ENCODE results near the gene VLDLR. TPM values are rescaled to one million over a fixed set of nuclear protein-coding genes. Genes with fewer than 3 reads are reported as not detected.

Gene VLDLR
- total and polyA plus RNA-seq, 2 donors (not counting 1 experiment from before 2014, with no cell fraction given) = 11.9 to 26.3 TPM

GRCh38 chr9:2628919-2629318 is 7.3 kb downstream of the VLDLR start:
- Histone ChIP-seq H4K20me1 (ENCODE audit: control insufficient read depth, extremely low read depth, insufficient read depth, low read length) (no peaks in the 10 kb centered on the region), H3K27ac (ENCODE audit: insufficient read depth, low read length) (no peak overlapping the region), H3K27me3 (ENCODE audit: control insufficient read depth, insufficient read depth, low read length) (no peaks in the 10 kb centered on the region), H3K36me3 (ENCODE audit: control insufficient read depth, insufficient read depth, low read length) (no peaks in the 10 kb centered on the region), H3K4me3 (replicated peaks in 1 of 4; ENCODE audit: control extremely low read depth in 1 of 4, insufficient read depth in 1 of 4, low read depth in 3 of 4, low read length in 4 of 4) (no peak overlapping the region), H2AFZ (ENCODE audit: low read length) (no peak overlapping the region), H3K9me3 (ENCODE audit: control insufficient read depth, insufficient read depth, low read depth, low read length) (no peaks in the 10 kb centered on the region), H3K4me2 (ENCODE audit: extremely low read depth, insufficient read depth, low read length) (no peak overlapping the region), H3K9ac (ENCODE audit: insufficient read depth, low read length) (no peak overlapping the region), H3K4me1 (ENCODE audit: control insufficient read depth, extremely low read depth, insufficient read depth, low read length) (no peaks in the 10 kb centered on the region), H3K79me2 (ENCODE audit: control insufficient read depth, insufficient read depth, low read length) (no peaks in the 10 kb centered on the region)
- no peak for DNase-seq (ENCODE audit: low read depth in 2 of 2)
- TF ChIP-seq EZH2 (IDR thresholded peaks at IDR 0.05; ENCODE audit: low read length, missing control alignments) (no peak), CTCF (conservative IDR thresholded peaks at IDR 0.05 in 1 of 2, IDR thresholded peaks at IDR 0.05 in 1 of 2; ENCODE audit: low read depth in 1 of 2, low read length in 2 of 2) (no peak)

DNA sequence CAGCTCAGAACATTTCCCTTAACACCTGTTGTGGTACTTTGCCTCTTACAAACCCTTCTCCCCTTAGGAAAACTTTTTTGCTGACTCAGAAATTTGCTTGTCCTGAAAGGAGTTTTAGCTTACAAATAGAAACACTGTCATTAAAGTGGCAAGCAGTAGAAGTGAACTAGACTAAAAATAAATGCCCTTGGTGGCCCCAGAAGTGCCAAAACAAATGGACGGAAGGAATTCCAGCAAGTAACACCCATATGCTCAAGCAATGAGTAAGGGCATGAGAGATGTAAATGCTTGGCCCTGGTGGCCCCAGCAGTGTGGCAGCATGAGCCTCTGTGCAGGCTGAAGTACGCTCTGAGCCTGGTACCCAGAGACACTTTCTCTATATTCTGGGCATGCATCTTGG is 8.6 kb downstream of the VLDLR start:
- Histone ChIP-seq H3K9ac (ENCODE audit: insufficient read depth, low read length) (no peak overlapping the region), H2AFZ (ENCODE audit: low read length) (no peak overlapping the region), H3K4me1 (ENCODE audit: control insufficient read depth, extremely low read depth, insufficient read depth, low read length) (no peaks in the 10 kb centered on the region), H3K27ac (ENCODE audit: insufficient read depth, low read length) (no peak overlapping the region), H3K4me3 (replicated peaks in 1 of 4; ENCODE audit: control extremely low read depth in 1 of 4, insufficient read depth in 1 of 4, low read depth in 3 of 4, low read length in 4 of 4) (no peak overlapping the region), H3K36me3 (ENCODE audit: control insufficient read depth, insufficient read depth, low read length) (no peaks in the 10 kb centered on the region), H3K27me3 (ENCODE audit: control insufficient read depth, insufficient read depth, low read length) (no peaks in the 10 kb centered on the region), H4K20me1 (ENCODE audit: control insufficient read depth, extremely low read depth, insufficient read depth, low read length) (no peaks in the 10 kb centered on the region), H3K79me2 (ENCODE audit: control insufficient read depth, insufficient read depth, low read length) (no peaks in the 10 kb centered on the region), H3K9me3 (ENCODE audit: control insufficient read depth, insufficient read depth, low read depth, low read length) (no peaks in the 10 kb centered on the region), H3K4me2 (ENCODE audit: extremely low read depth, insufficient read depth, low read length) (no peak overlapping the region)
- DNase-seq (ENCODE audit: low read depth in 2 of 2) = no peak
- TF ChIP-seq CTCF (conservative IDR thresholded peaks at IDR 0.05 in 1 of 2, IDR thresholded peaks at IDR 0.05 in 1 of 2; ENCODE audit: low read depth in 1 of 2, low read length in 2 of 2) = no peak

- H3K79me2 ChIP-seq (ENCODE audit: control insufficient read depth, insufficient read depth, low read length) = no peaks in the 10 kb centered on the region
Observed at GRCh38 chr9:2631263-2631662, 9.7 kb downstream of the VLDLR start.

More at GRCh38 chr9:2631263-2631662, 9.7 kb downstream of the VLDLR start:
- DNase-seq (ENCODE audit: low read depth in 2 of 2) = no peak
- no peaks in the 10 kb centered on the region for H3K27me3 ChIP-seq (ENCODE audit: control insufficient read depth, insufficient read depth, low read length)
- no peak overlapping the region for H3K4me2 ChIP-seq (ENCODE audit: extremely low read depth, insufficient read depth, low read length)
- TF ChIP-seq CTCF (conservative IDR thresholded peaks at IDR 0.05 in 1 of 2, IDR thresholded peaks at IDR 0.05 in 1 of 2; ENCODE audit: low read depth in 1 of 2, low read length in 2 of 2) (no peak), EZH2 (IDR thresholded peaks at IDR 0.05; ENCODE audit: low read length, missing control alignments) (no peak)
- H2AFZ ChIP-seq (ENCODE audit: low read length) = no peak overlapping the region
- no peak overlapping the region for H3K27ac ChIP-seq (ENCODE audit: insufficient read depth, low read length)
- no peaks in the 10 kb centered on the region for H3K4me1 ChIP-seq (ENCODE audit: control insufficient read depth, extremely low read depth, insufficient read depth, low read length)
- H4K20me1 ChIP-seq (ENCODE audit: control insufficient read depth, extremely low read depth, insufficient read depth, low read length) = no peaks in the 10 kb centered on the region
- no peak overlapping the region for H3K4me3 ChIP-seq (replicated peaks in 1 of 4; ENCODE audit: control extremely low read depth in 1 of 4, insufficient read depth in 1 of 4, low read depth in 3 of 4, low read length in 4 of 4)
- H3K36me3 ChIP-seq (ENCODE audit: control insufficient read depth, insufficient read depth, low read length) = no peaks in the 10 kb centered on the region
- no peak overlapping the region for H3K9ac ChIP-seq (ENCODE audit: insufficient read depth, low read length)
- no peaks in the 10 kb centered on the region for H3K9me3 ChIP-seq (ENCODE audit: control insufficient read depth, insufficient read depth, low read depth, low read length)

Data from fibroblast of lung (primary cell).